GM12878 (cell line): ENCODE measurements around the gene RGS19. TPM values are rescaled to one million over a fixed set of nuclear protein-coding genes. Genes with fewer than 3 reads are reported as not detected.

Source experiments
- ATF7 ChIP-seq: fragments of 450-650 bp; IDR thresholded peaks from 2 replicates; pipeline ENCODE4 v1.6.1; 2016; ENCODE audit warnings: low read depth, mild to moderate bottlenecking
- BHLHE40 ChIP-seq, 2 experiments: fragments of 450-650 bp in 1 of 2; IDR thresholded peaks; 2 replicates each; pipeline ENCODE4 v1.6.1; 2011 to 2017; ENCODE audit warnings: low read depth in 2 of 2, borderline replicate concordance in 1 of 2, improper control_type of control experiment in 1 of 2, low read length in 1 of 2, mild to moderate bottlenecking in 1 of 2
- CREB1 ChIP-seq: IDR thresholded peaks from 2 replicates; pipeline ENCODE4 v1.6.1; 2012; ENCODE audit warnings: low read depth, mild to moderate bottlenecking, inconsistent platforms
- CREM ChIP-seq: IDR thresholded peaks from 2 replicates; pipeline ENCODE4 v1.6.1; 2014; ENCODE audit warnings: antibody characterized with exemption, low read depth
- EP300 ChIP-seq, 2 experiments: fragments of 150-350 bp in 1 of 2; IDR thresholded peaks; 2 replicates each; pipeline ENCODE4 v1.6.1; 2011 to 2012; ENCODE audit warnings: low read depth in 2 of 2, low read length in 2 of 2, borderline replicate concordance in 1 of 2, improper control_type of control experiment in 1 of 2, inconsistent platforms in 1 of 2; ENCODE audit not compliant: control insufficient read depth in 1 of 2
- ESRRA ChIP-seq: IDR thresholded peaks from 2 replicates; pipeline ENCODE4 v1.6.1; 2012; ENCODE audit warnings: mild to moderate bottlenecking, low read length, improper control_type of control experiment
- GATAD2B ChIP-seq: fragments of 450-650 bp; conservative IDR thresholded peaks from 2 replicates; pipeline ENCODE4 v1.6.1; 2017; ENCODE audit warnings: low read depth, mild to moderate bottlenecking, moderate library complexity
- RUNX3 ChIP-seq: IDR thresholded peaks from 2 replicates; pipeline ENCODE4 v1.6.1; 2012; ENCODE audit warnings: low read length, inconsistent platforms
- polyA plus RNA-seq, 11 experiments: library from polyadenylated mRNA; depleted of rRNA in 4 of 11; unstranded in 6 of 11; stranded (reverse) in 5 of 11; fragments of >200 nt; fragmentation: Nextera tagmentation in 4 of 11; fragmentation: Illumina TruSeq in 1 of 11; extraction: Ambion mirVana in 4 of 11; extraction: Trizol in 1 of 11; gene quantifications; 1 replicate in 1 of 11; 2 replicates in 10 of 11; pipeline versions ENCODE4 v1.2.1 to v1.2.3, GENCODE V29; 2011 to 2016; ENCODE audit warnings: inconsistent platforms in 2 of 11, missing spikeins in 2 of 11, low read depth in 1 of 11
- total RNA-seq, 4 experiments: library from RNA; depleted of rRNA in 3 of 4; stranded (reverse); fragments of >200 nt in 3 of 4; fragmentation: Illumina TruSeq in 1 of 4; extraction: Trizol in 1 of 4; gene quantifications; 2 replicates each; pipeline versions ENCODE4 v1.2.1 to v1.2.3, GENCODE V29; 2013 to 2021
- TF ChIP-seq, protein P1 (sequence below): fragments of 450-650 bp; IDR thresholded peaks from 2 replicates; pipeline ENCODE4 v1.6.1; 2018; ENCODE audit warnings: mild to moderate bottlenecking, low read depth, moderate library complexity; ENCODE audit not compliant: partially characterized antibody
- TF ChIP-seq, protein P2 (sequence below): fragments of 450-650 bp; IDR thresholded peaks from 2 replicates; pipeline ENCODE4 v1.6.1; 2017; ENCODE audit warnings: mild to moderate bottlenecking, moderate library complexity

RGS19 gene
- total and polyA plus RNA-seq, 10 of the 15 experiments (the other 5 are each of a cell fraction or from before 2014, with no cell fraction given): 0.82 to 62.4 (median 39.8) TPM

DNA sequence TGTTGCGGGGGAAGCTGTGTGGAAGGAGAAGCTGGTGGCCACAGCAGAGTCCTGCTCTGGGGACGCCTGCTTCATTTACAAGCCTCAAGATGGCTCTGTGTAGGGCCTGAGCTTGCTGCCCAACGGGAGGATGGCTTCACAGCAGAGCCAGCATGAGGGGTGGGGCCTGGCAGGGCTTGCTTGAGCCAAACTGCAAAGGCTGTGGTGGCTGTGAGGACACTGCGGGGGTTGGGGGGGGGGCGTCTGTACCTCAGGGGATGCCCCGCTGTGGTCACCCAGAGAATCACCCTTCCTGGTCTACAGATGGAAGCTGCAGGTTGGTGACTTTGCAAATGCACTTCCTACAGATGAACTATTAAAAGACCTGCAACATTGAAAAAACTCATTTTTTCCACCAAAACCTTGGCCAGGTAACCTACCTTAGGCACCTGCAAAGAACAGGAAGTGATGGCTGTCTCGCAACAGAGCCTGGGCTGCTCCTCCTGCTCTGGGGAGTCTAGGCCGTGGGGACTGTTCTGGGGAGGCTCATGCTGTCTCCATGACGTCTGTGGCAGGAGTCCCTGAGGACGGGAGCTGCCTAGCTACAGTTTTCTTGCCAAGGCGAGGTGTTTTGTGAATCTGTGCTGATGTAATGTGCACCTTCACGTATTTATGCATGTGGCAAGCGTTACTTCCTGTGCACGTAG is 20.7 kb upstream of the RGS19 start (continued):
- TF ChIP-seq EP300 (IDR thresholded peaks at IDR 0.05; ENCODE audit: borderline replicate concordance in 1 of 2, control insufficient read depth in 1 of 2, low read depth in 2 of 2, low read length in 2 of 2) (peak in 1 of 2 experiments; percentile 70; a peak in 2 of 4 replicates), ATF7 (peak; percentile 88), CREB1 (0 out of 2 replicates have a peak, but pooled peaks have one; percentile 31), GATAD2B (0 out of 2 replicates have a peak, but pooled peaks have one; percentile 20), CREM (0 out of 2 replicates have a peak, but pooled peaks have one; percentile 16), ESRRA (no peak), BHLHE40 (IDR thresholded peaks at IDR 0.05; ENCODE audit: borderline replicate concordance in 1 of 2, low read depth in 2 of 2, low read length in 1 of 2) (peak in 1 of 2 experiments; percentile 40; a peak in 2 of 4 replicates), RUNX3 (peak; percentile 64)
- TF ChIP-seq, protein P1, sequence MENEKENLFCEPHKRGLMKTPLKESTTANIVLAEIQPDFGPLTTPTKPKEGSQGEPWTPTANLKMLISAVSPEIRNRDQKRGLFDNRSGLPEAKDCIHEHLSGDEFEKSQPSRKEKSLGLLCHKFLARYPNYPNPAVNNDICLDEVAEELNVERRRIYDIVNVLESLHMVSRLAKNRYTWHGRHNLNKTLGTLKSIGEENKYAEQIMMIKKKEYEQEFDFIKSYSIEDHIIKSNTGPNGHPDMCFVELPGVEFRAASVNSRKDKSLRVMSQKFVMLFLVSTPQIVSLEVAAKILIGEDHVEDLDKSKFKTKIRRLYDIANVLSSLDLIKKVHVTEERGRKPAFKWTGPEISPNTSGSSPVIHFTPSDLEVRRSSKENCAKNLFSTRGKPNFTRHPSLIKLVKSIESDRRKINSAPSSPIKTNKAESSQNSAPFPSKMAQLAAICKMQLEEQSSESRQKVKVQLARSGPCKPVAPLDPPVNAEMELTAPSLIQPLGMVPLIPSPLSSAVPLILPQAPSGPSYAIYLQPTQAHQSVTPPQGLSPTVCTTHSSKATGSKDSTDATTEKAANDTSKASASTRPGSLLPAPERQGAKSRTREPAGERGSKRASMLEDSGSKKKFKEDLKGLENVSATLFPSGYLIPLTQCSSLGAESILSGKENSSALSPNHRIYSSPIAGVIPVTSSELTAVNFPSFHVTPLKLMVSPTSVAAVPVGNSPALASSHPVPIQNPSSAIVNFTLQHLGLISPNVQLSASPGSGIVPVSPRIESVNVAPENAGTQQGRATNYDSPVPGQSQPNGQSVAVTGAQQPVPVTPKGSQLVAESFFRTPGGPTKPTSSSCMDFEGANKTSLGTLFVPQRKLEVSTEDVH: peak; percentile 27
- TF ChIP-seq, protein P2, sequence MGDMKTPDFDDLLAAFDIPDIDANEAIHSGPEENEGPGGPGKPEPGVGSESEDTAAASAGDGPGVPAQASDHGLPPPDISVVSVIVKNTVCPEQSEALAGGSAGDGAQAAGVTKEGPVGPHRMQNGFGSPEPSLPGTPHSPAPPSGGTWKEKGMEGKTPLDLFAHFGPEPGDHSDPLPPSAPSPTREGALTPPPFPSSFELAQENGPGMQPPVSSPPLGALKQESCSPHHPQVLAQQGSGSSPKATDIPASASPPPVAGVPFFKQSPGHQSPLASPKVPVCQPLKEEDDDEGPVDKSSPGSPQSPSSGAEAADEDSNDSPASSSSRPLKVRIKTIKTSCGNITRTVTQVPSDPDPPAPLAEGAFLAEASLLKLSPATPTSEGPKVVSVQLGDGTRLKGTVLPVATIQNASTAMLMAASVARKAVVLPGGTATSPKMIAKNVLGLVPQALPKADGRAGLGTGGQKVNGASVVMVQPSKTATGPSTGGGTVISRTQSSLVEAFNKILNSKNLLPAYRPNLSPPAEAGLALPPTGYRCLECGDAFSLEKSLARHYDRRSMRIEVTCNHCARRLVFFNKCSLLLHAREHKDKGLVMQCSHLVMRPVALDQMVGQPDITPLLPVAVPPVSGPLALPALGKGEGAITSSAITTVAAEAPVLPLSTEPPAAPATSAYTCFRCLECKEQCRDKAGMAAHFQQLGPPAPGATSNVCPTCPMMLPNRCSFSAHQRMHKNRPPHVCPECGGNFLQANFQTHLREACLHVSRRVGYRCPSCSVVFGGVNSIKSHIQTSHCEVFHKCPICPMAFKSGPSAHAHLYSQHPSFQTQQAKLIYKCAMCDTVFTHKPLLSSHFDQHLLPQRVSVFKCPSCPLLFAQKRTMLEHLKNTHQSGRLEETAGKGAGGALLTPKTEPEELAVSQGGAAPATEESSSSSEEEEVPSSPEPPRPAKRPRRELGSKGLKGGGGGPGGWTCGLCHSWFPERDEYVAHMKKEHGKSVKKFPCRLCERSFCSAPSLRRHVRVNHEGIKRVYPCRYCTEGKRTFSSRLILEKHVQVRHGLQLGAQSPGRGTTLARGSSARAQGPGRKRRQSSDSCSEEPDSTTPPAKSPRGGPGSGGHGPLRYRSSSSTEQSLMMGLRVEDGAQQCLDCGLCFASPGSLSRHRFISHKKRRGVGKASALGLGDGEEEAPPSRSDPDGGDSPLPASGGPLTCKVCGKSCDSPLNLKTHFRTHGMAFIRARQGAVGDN: 0 out of 2 replicates have a peak, but pooled peaks have one; percentile 24
